Mucosa of descending colon (tissue), 3 donors: ENCODE measurements around the gene IL1RAPL2. TPM values are rescaled to one million over a fixed set of nuclear protein-coding genes. Genes with fewer than 3 reads are reported as not detected.
"Not testable (repeated sequence)": the region's sequence is repeated elsewhere in the genome, so short reads cannot be mapped to it uniquely, and the experiment has no call there.

Experiments used
- ATAC-seq: fragments of 200-7000 bp; cut with Tn5 transposase; one replicate; pipeline ENCODE4 v1.9.1; 2020; ENCODE audit warnings: mild to moderate bottlenecking, moderate library complexity
- DNase-seq, 3 donors: peaks; one replicate each; pipeline ENCODE4 v3.0.0-alpha.2; 2020
- H3K36me3 ChIP-seq: fragments of 200-600 bp; one replicate; pipeline ENCODE4 v1.8.0; 2021; ENCODE audit warnings: low read depth, mild to moderate bottlenecking
- H3K4me1 ChIP-seq: fragments of 200-600 bp; one replicate; pipeline ENCODE4 v1.8.0; 2021; ENCODE audit warnings: low read depth, mild to moderate bottlenecking
- H3K4me3 ChIP-seq: fragments of 200-600 bp; one replicate; pipeline ENCODE4 v1.8.0; 2021; ENCODE audit warnings: mild to moderate bottlenecking
- H3K9me3 ChIP-seq: fragments of 200-600 bp; one replicate; pipeline ENCODE4 v1.8.0; 2021; ENCODE audit warnings: mild to moderate bottlenecking
- intact Hi-C, 2 donors: fragments of 100-400 bp; cut with DNase I in 1 of 2; cut with micrococcal nuclease in 1 of 2; formaldehyde crosslinking; loops; one replicate each; pipeline versions ENCODE4 v1.11.0 to v1.11.1; 2022; cut with DNase I, micrococcal nuclease
- total RNA-seq, 3 donors: library from RNA; stranded (reverse); fragmentation: NEBNext Ultra II Directional in 2 of 3; extraction: Animal tissue kit (Norgen Biotek cat#: 25700) in 2 of 3; gene quantifications; one replicate each; pipeline versions ENCODE4 v1.2.1 to v1.2.4, GENCODE V29; 2021 to 2023
- TF ChIP-seq, protein P1 (sequence below): fragments of 200-600 bp; IDR thresholded peaks from one replicate; pipeline ENCODE4 v1.8.0; 2022; ENCODE audit warnings: antibody characterized with exemption, mild to moderate bottlenecking
- donor health status: DM: no; HTN: no; CAD: no; lungs with moderate emphysema.
- donor health status: DM: no; HTN: no; CAD: no.
- donor health status: DM: no; HTN: yes; CAD: no.

Gene IL1RAPL2
- total RNA-seq, 3 donors from 2014 or later = 0.19 TPM; not detected in 2

DNA sequence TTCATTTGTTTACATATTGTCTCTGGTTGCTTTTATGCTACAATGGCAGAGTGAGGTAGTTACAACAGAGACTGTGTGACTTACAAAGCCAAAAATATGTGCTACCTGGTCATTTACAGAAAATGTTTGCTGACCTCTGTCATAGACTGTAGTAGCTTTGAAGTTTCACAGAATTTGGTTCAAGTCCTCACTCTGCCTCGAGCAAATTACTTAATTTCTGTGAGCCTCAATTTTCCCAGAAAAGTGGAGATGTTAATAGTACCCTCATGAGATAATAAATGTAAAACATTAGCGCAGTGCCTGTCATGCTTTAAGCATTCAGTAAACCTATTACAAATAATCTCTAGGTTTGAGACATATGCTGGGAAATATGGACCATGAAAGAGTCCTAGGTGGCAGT lies 1237.9 kb downstream of the IL1RAPL2 start:
- no peaks in the 10 kb centered on the region for H3K4me1 ChIP-seq
- no peak for DNase-seq
- no peaks in the 10 kb centered on the region for H3K9me3 ChIP-seq
- no peaks in the 10 kb centered on the region for H3K36me3 ChIP-seq
- no peak overlapping the region for H3K4me3 ChIP-seq
- intact Hi-C loops = no loop called here
- TF ChIP-seq, protein P1, sequence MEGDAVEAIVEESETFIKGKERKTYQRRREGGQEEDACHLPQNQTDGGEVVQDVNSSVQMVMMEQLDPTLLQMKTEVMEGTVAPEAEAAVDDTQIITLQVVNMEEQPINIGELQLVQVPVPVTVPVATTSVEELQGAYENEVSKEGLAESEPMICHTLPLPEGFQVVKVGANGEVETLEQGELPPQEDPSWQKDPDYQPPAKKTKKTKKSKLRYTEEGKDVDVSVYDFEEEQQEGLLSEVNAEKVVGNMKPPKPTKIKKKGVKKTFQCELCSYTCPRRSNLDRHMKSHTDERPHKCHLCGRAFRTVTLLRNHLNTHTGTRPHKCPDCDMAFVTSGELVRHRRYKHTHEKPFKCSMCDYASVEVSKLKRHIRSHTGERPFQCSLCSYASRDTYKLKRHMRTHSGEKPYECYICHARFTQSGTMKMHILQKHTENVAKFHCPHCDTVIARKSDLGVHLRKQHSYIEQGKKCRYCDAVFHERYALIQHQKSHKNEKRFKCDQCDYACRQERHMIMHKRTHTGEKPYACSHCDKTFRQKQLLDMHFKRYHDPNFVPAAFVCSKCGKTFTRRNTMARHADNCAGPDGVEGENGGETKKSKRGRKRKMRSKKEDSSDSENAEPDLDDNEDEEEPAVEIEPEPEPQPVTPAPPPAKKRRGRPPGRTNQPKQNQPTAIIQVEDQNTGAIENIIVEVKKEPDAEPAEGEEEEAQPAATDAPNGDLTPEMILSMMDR = no peak
- ATAC-seq = no peak

DNA sequence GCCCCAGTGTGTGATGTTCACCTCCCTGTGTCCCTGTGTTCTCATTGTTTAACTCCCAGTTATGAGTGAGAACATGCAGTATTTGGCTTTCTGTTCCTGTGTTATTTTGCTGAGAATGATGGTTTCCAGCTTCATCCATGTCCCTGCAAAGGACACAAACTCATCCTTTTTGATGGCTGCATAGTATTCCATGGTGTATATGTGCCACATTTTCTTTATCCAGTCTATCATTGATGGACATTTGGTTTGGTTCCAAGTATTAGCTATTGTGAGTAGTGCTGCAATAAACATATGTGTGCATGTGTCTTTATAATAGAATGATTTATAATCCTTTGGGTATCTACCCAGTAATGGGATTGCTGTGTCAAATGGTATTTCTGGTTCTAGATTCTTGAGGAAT lies 1239.7 kb downstream of the IL1RAPL2 start:
- ATAC-seq, H3K36me3 ChIP-seq, H3K4me1 ChIP-seq, H3K4me3 ChIP-seq, H3K9me3 ChIP-seq, intact Hi-C loops, DNase-seq: not testable (repeated sequence)

DNA sequence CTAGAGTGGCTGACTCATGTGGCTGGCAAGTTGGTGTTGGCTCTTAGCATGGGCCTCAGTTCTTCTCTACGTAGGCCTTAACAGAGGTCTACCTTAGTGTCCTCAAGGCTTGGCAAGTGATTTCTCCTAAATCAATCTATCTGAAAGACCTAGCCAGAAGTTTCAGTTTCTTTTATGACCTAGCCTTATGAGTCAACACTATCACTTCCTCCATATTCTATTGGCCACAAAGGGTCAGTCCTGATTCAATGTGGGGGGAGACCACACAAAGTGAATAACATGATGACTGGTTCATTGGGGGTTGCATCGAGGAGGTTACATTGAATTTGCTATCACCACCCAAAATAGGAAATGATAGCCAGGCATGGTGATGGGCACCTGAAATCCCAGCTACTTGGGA lies 1250.5 kb downstream of the IL1RAPL2 start:
- Histone ChIP-seq H3K36me3 (no peaks in the 10 kb centered on the region), H3K4me3 (no peak overlapping the region), H3K4me1 (no peaks in the 10 kb centered on the region), H3K9me3 (no peaks in the 10 kb centered on the region)
- ATAC-seq (no peak), DNase-seq (no peak)
- TF ChIP-seq, protein P1 = no peak
- intact Hi-C loops = no loop called here
